GM12892 (cell line): ENCODE data around the gene REEP3.
"Not testable (repeated sequence)": the region's sequence is repeated elsewhere in the genome, so short reads cannot be mapped to it uniquely, and the experiment has no call there.

Experiments
- DNase-seq: peaks from one replicate; pipeline ENCODE4 v3.0.0; 2011; ENCODE audit not compliant: insufficient read length
- FAIRE-seq: peaks from 2 replicates; lab custom pipeline; 2011; peaks lifted over from hg19 to GRCh38; lab: Jason Lieb, UNC
- POLR2A ChIP-seq: IDR thresholded peaks from 2 replicates; pipeline ENCODE4 v1.6.1; 2011; ENCODE audit warnings: low read depth, low read length, control low read depth
- POLR2AphosphoS5 ChIP-seq: IDR thresholded peaks from 2 replicates; pipeline ENCODE4 v1.6.1; 2011; ENCODE audit warnings: low read depth, low read length, control low read depth
- TAF1 ChIP-seq: IDR thresholded peaks from 2 replicates; pipeline ENCODE4 v1.6.1; 2011; ENCODE audit warnings: low read depth, mild to moderate bottlenecking, control low read depth, low read length, borderline replicate concordance

Gene REEP3

GRCh38 chr10:63641799-63642198 is 120.6 kb downstream of the REEP3 start:
- no peak for FAIRE-seq

GRCh38 chr10:63642808-63643207 is 121.6 kb downstream of the REEP3 start:
- TF ChIP-seq POLR2A (no peak), TAF1 (no peak), POLR2AphosphoS5 (no peak)
- FAIRE-seq (no peak), DNase-seq (no peak)

More at GRCh38 chr10:63641799-63642198, 120.6 kb downstream of the REEP3 start:
- no peak for DNase-seq
- TF ChIP-seq POLR2AphosphoS5 (no peak), POLR2A (no peak), TAF1 (no peak)

- TF ChIP-seq POLR2AphosphoS5 (no peak), TAF1 (no peak), POLR2A (no peak)
- FAIRE-seq (no peak), DNase-seq (no peak)
These were observed 123.4 kb downstream of the REEP3 start for GRCh38 chr10:63644418-63645142.

- no peak for TF ChIP-seq POLR2A
- TF ChIP-seq TAF1 = no peak
- no peak for TF ChIP-seq POLR2AphosphoS5
- DNase-seq = no peak
- no peak for FAIRE-seq
These were observed 124.0 kb downstream of the REEP3 start for GRCh38 chr10:63645195-63645594.

GRCh38 chr10:63646491-63646890 is 125.3 kb downstream of the REEP3 start:
- TF ChIP-seq POLR2AphosphoS5 (no peak), TAF1 (no peak)
- no peak for DNase-seq
- FAIRE-seq = no peak

- no peak for DNase-seq
These were observed 130.7 kb downstream of the REEP3 start for GRCh38 chr10:63651864-63652263.

GRCh38 chr10:63653747-63654146 is 132.5 kb downstream of the REEP3 start:
- peak; percentile 24 for FAIRE-seq
- TF ChIP-seq TAF1 (no peak), POLR2A (no peak), POLR2AphosphoS5 (no peak)
- no peak for DNase-seq

More at GRCh38 chr10:63651864-63652263, 130.7 kb downstream of the REEP3 start:
- no peak for TF ChIP-seq TAF1
- no peak for TF ChIP-seq POLR2A
- TF ChIP-seq POLR2AphosphoS5 = no peak
- no peak for FAIRE-seq

GRCh38 chr10:63657761-63658160 is 136.6 kb downstream of the REEP3 start:
- DNase-seq (no peak), FAIRE-seq (no peak)
- TF ChIP-seq POLR2AphosphoS5 = no peak
- TF ChIP-seq TAF1 = no peak
- no peak for TF ChIP-seq POLR2A

GRCh38 chr10:63660941-63661340 is 139.7 kb downstream of the REEP3 start:
- FAIRE-seq, DNase-seq: not testable (repeated sequence)

GRCh38 chr10:63661347-63661746 is 140.1 kb downstream of the REEP3 start:
- FAIRE-seq (no peak), DNase-seq (no peak)
- no peak for TF ChIP-seq POLR2AphosphoS5

- no peak for FAIRE-seq
- DNase-seq = no peak
- TF ChIP-seq TAF1 = no peak
- TF ChIP-seq POLR2AphosphoS5 = no peak
- no peak for TF ChIP-seq POLR2A
These were observed 143.2 kb downstream of the REEP3 start for GRCh38 chr10:63664341-63664885.

- not testable (repeated sequence) for FAIRE-seq, DNase-seq
These were observed 143.9 kb downstream of the REEP3 start for GRCh38 chr10:63665006-63665580.
